Measurements from ENCODE around the gene SMIM45.
A peak's percentile ranks its signal among the peaks of the same experiment; 100 is the strongest.

GRCh38 chr22:41920271-41920976, 31.5 kb upstream of the SMIM45 start:
- no peak; the same call in none of the 2 replicates for TF ChIP-seq POLR2A (IDR thresholded peaks at IDR 0.05; ENCODE audit: low read depth, low read length)
- peak; percentile 13; the same call in 1 of the 2 replicates for TF ChIP-seq POLR2AphosphoS5 (IDR thresholded peaks at IDR 0.05; ENCODE audit: low read depth, low read length)
- TF ChIP-seq TAF1 (IDR thresholded peaks at IDR 0.05; ENCODE audit: low read depth, low read length) = no peak
- peak; percentile 94 for TF ChIP-seq SPI1 (IDR thresholded peaks at IDR 0.05; ENCODE audit: low read depth, low read length)
- 0 out of 2 replicates have a peak, but pooled peaks have one; percentile 27 for TF ChIP-seq POU2F2 (IDR thresholded peaks at IDR 0.05; ENCODE audit: low read depth, low read length)
